Measurements from ENCODE around the gene FIP1L1.

Gene FIP1L1

GRCh38 chr4:53481586-53481985, 104.1 kb downstream of the FIP1L1 start:
- no peak for ATAC-seq

GRCh38 chr4:53483250-53483649, 105.8 kb downstream of the FIP1L1 start:
- ATAC-seq = no peak

More at GRCh38 chr4:53481586-53481985, 104.1 kb downstream of the FIP1L1 start:
- TF ChIP-seq TOX (CRISPR knock-in tag; IDR thresholded peaks at IDR 0.05; ENCODE audit: borderline replicate concordance) (no peak), ARNTL (CRISPR knock-in tag; IDR thresholded peaks at IDR 0.05; ENCODE audit: borderline replicate concordance, low read depth) (no peak), ZFP30 (CRISPR knock-in tag; IDR thresholded peaks at IDR 0.05) (no peak), PPARA (CRISPR knock-in tag; IDR thresholded peaks at IDR 0.05; ENCODE audit: borderline replicate concordance) (no peak), ZC3H10 (CRISPR knock-in tag; IDR thresholded peaks at IDR 0.05) (no peak)

DNA sequence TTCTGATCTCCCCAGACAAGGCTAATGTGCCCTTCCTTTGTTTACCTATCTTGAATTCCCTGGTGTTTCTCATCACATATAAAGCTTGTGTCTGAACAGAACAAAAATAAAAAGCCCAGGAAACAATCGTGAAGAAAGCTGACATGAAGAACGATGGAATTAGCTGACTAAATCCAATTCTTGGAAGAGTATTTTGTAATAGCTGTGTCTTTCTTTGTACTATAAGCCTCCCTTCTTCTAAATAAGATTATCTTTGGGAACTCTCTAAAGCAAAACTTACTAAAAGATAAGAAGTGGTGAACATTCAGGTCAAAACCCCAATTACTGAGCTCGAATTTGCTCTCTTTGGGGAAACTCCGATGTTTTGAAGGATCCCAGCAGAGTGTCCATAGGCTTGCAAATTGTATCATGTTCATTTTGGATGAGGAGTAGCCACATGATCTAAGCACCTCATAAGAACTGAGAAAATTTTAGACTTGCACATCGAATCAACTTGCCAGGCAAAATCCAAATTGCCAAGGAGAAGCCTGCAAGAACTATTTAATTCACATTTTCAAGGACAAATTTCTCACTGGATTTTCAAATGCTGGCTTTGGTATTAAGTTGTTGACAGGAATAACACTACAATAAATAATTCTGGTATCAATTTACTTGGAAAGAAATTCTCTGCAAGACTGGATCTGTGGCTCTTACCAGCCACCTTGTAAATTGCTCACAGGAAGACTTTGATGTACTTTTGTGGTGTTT, 107.6 kb downstream of the FIP1L1 start:
- no peak for ATAC-seq
- TF ChIP-seq, protein P1, sequence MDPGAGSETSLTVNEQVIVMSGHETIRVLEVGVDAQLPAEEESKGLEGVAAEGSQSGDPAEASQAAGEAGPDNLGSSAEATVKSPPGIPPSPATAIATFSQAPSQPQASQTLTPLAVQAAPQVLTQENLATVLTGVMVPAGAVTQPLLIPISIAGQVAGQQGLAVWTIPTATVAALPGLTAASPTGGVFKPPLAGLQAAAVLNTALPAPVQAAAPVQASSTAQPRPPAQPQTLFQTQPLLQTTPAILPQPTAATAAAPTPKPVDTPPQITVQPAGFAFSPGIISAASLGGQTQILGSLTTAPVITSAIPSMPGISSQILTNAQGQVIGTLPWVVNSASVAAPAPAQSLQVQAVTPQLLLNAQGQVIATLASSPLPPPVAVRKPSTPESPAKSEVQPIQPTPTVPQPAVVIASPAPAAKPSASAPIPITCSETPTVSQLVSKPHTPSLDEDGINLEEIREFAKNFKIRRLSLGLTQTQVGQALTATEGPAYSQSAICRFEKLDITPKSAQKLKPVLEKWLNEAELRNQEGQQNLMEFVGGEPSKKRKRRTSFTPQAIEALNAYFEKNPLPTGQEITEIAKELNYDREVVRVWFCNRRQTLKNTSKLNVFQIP (CRISPR knock-in tag; IDR thresholded peaks at IDR 0.05; ENCODE audit: borderline replicate concordance, low read depth) = no peak
- TF ChIP-seq, protein P2, sequence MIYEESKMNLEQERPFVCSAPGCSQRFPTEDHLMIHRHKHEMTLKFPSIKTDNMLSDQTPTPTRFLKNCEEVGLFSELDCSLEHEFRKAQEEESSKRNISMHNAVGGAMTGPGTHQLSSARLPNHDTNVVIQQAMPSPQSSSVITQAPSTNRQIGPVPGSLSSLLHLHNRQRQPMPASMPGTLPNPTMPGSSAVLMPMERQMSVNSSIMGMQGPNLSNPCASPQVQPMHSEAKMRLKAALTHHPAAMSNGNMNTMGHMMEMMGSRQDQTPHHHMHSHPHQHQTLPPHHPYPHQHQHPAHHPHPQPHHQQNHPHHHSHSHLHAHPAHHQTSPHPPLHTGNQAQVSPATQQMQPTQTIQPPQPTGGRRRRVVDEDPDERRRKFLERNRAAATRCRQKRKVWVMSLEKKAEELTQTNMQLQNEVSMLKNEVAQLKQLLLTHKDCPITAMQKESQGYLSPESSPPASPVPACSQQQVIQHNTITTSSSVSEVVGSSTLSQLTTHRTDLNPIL (CRISPR knock-in tag; IDR thresholded peaks at IDR 0.05; ENCODE audit: low read depth) = no peak
- TF ChIP-seq ZNF565 (CRISPR knock-in tag; conservative IDR thresholded peaks at IDR 0.05; ENCODE audit: low read depth) (no peak), OSR1 (CRISPR knock-in tag; IDR thresholded peaks at IDR 0.05) (no peak), CSDC2 (CRISPR knock-in tag; IDR thresholded peaks at IDR 0.05) (no peak), BACH2 (CRISPR knock-in tag; IDR thresholded peaks at IDR 0.05; ENCODE audit: borderline replicate concordance) (no peak), TOX (CRISPR knock-in tag; IDR thresholded peaks at IDR 0.05; ENCODE audit: borderline replicate concordance) (no peak), TCF4 (CRISPR knock-in tag; IDR thresholded peaks at IDR 0.05; ENCODE audit: borderline replicate concordance) (no peak), SNAI2 (CRISPR knock-in tag; IDR thresholded peaks at IDR 0.05) (no peak), ISL1 (CRISPR knock-in tag; IDR thresholded peaks at IDR 0.05) (no peak), RARB (CRISPR knock-in tag; IDR thresholded peaks at IDR 0.05) (no peak)
- TF ChIP-seq, protein P3, sequence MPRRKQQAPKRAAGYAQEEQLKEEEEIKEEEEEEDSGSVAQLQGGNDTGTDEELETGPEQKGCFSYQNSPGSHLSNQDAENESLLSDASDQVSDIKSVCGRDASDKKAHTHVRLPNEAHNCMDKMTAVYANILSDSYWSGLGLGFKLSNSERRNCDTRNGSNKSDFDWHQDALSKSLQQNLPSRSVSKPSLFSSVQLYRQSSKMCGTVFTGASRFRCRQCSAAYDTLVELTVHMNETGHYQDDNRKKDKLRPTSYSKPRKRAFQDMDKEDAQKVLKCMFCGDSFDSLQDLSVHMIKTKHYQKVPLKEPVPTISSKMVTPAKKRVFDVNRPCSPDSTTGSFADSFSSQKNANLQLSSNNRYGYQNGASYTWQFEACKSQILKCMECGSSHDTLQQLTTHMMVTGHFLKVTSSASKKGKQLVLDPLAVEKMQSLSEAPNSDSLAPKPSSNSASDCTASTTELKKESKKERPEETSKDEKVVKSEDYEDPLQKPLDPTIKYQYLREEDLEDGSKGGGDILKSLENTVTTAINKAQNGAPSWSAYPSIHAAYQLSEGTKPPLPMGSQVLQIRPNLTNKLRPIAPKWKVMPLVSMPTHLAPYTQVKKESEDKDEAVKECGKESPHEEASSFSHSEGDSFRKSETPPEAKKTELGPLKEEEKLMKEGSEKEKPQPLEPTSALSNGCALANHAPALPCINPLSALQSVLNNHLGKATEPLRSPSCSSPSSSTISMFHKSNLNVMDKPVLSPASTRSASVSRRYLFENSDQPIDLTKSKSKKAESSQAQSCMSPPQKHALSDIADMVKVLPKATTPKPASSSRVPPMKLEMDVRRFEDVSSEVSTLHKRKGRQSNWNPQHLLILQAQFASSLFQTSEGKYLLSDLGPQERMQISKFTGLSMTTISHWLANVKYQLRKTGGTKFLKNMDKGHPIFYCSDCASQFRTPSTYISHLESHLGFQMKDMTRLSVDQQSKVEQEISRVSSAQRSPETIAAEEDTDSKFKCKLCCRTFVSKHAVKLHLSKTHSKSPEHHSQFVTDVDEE (CRISPR knock-in tag; IDR thresholded peaks at IDR 0.05) = no peak
- TF ChIP-seq, protein P4, sequence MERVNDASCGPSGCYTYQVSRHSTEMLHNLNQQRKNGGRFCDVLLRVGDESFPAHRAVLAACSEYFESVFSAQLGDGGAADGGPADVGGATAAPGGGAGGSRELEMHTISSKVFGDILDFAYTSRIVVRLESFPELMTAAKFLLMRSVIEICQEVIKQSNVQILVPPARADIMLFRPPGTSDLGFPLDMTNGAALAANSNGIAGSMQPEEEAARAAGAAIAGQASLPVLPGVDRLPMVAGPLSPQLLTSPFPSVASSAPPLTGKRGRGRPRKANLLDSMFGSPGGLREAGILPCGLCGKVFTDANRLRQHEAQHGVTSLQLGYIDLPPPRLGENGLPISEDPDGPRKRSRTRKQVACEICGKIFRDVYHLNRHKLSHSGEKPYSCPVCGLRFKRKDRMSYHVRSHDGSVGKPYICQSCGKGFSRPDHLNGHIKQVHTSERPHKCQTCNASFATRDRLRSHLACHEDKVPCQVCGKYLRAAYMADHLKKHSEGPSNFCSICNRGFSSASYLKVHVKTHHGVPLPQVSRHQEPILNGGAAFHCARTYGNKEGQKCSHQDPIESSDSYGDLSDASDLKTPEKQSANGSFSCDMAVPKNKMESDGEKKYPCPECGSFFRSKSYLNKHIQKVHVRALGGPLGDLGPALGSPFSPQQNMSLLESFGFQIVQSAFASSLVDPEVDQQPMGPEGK (CRISPR knock-in tag; IDR thresholded peaks at IDR 0.05; ENCODE audit: borderline replicate concordance) = no peak

More at GRCh38 chr4:53483250-53483649, 105.8 kb downstream of the FIP1L1 start:
- no peak for TF ChIP-seq ZC3H10 (CRISPR knock-in tag; IDR thresholded peaks at IDR 0.05)
- TF ChIP-seq ZNF70 (CRISPR knock-in tag; IDR thresholded peaks at IDR 0.05) = no peak
- TF ChIP-seq TCF4 (CRISPR knock-in tag; IDR thresholded peaks at IDR 0.05; ENCODE audit: borderline replicate concordance) = no peak
- no peak for TF ChIP-seq SNAI2 (CRISPR knock-in tag; IDR thresholded peaks at IDR 0.05)
- TF ChIP-seq, protein P5, sequence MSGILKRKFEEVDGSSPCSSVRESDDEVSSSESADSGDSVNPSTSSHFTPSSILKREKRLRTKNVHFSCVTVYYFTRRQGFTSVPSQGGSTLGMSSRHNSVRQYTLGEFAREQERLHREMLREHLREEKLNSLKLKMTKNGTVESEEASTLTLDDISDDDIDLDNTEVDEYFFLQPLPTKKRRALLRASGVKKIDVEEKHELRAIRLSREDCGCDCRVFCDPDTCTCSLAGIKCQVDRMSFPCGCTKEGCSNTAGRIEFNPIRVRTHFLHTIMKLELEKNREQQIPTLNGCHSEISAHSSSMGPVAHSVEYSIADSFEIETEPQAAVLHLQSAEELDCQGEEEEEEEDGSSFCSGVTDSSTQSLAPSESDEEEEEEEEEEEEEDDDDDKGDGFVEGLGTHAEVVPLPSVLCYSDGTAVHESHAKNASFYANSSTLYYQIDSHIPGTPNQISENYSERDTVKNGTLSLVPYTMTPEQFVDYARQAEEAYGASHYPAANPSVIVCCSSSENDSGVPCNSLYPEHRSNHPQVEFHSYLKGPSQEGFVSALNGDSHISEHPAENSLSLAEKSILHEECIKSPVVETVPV (CRISPR knock-in tag; IDR thresholded peaks at IDR 0.05) = no peak
- TF ChIP-seq PPARA (CRISPR knock-in tag; IDR thresholded peaks at IDR 0.05; ENCODE audit: borderline replicate concordance) = no peak
- no peak for TF ChIP-seq OSR1 (CRISPR knock-in tag; IDR thresholded peaks at IDR 0.05)
- TF ChIP-seq ESRRG (CRISPR knock-in tag; IDR thresholded peaks at IDR 0.05) = no peak
- TF ChIP-seq, protein P4 (CRISPR knock-in tag; IDR thresholded peaks at IDR 0.05; ENCODE audit: borderline replicate concordance) = no peak
- TF ChIP-seq, protein P2 (CRISPR knock-in tag; IDR thresholded peaks at IDR 0.05; ENCODE audit: low read depth) = no peak

Measured in SK-N-SH treated with all-trans-retinoic acid at 6 μM for 48 hours (cell line).